HUDEP-2 (cell line): ENCODE results near the gene C1orf198.

ENCODE experiments used
- DNase-seq, 76 experiments: peaks; one replicate each; lab custom pipeline; 2025; ENCODE audit not compliant: unreplicated experiment in 76 of 76; lab: John Stamatoyannopoulos, UW

Gene C1orf198

GRCh38 chr1:230790026-230790425 is 78.3 kb downstream of the C1orf198 start:
- DNase-seq = no peak

GRCh38 chr1:230788561-230789275 is 79.6 kb downstream of the C1orf198 start:
- DNase-seq = no peak

GRCh38 chr1:230787471-230787870 is 80.8 kb downstream of the C1orf198 start:
- DNase-seq = no peak
